ENCODE measurements around the gene TCF4. TPM values are rescaled to one million over a fixed set of nuclear protein-coding genes. Genes with fewer than 3 reads are reported as not detected.

Gene TCF4
- total RNA-seq, 4 donors from 2014 or later: 30.3 to 51.1 (median 40.1) TPM

GRCh38 chr18:55302167-55302833, 285.7 kb downstream of the TCF4 start:
- TF ChIP-seq EP300 (IDR thresholded peaks at IDR 0.05; ENCODE audit: low read depth) (no peak), POLR2A (IDR thresholded peaks at IDR 0.05) (no peak), CTCF (IDR thresholded peaks at IDR 0.05) (no peak), POLR2AphosphoS5 (IDR thresholded peaks at IDR 0.05) (no peak)
- Histone ChIP-seq H3K4me3 (peak overlapping the region in 2 of 4 donors; percentile 2 to 22), H3K36me3 (no peaks in the 10 kb centered on the region), H3K9me3 (no peaks in the 10 kb centered on the region), H3K27me3 (no peaks in the 10 kb centered on the region), H3K4me1 (peaks cover 0 to 16% (median 8%) of the 10 kb centered on the region in 4 donors), H3K27ac (peak overlapping the region; percentile 28 to 77 (median 52))
- 53 to 58% methylated on average over 6 to 11 of the region's 11 CpGs for WGBS, 2 donors (ENCODE audit: low coverage in 1 of 2)
- intact Hi-C loops (cut with DNase I; ENCODE audit: low total_unique reads): no loop called here
- no peak for DNase-seq
- in situ Hi-C loops (cut with MboI; ENCODE audit: low pct_ligation_motif_present in 1 of 4, low pct_unique_long_range_greater_than_20kb in 1 of 4, low sequenced_read_pairs in 3 of 4): no loop called here

GRCh38 chr18:55301824-55302166, 286.2 kb downstream of the TCF4 start:
- in situ Hi-C loops (cut with MboI; ENCODE audit: low pct_ligation_motif_present in 1 of 4, low pct_unique_long_range_greater_than_20kb in 1 of 4, low sequenced_read_pairs in 3 of 4): no loop called here
- intact Hi-C loops (cut with DNase I; ENCODE audit: low total_unique reads): no loop called here
- Histone ChIP-seq H3K27ac (peak overlapping the region; percentile 28 to 77 (median 52)), H3K36me3 (no peaks in the 10 kb centered on the region), H3K9me3 (no peaks in the 10 kb centered on the region), H3K27me3 (no peaks in the 10 kb centered on the region), H3K4me3 (peak overlapping the region in 2 of 4 donors; percentile 2 to 22), H3K4me1 (peaks cover 0 to 16% (median 8%) of the 10 kb centered on the region in 4 donors)
- TF ChIP-seq EP300 (IDR thresholded peaks at IDR 0.05; ENCODE audit: low read depth) (no peak), POLR2A (IDR thresholded peaks at IDR 0.05) (no peak), POLR2AphosphoS5 (IDR thresholded peaks at IDR 0.05) (no peak), CTCF (IDR thresholded peaks at IDR 0.05) (no peak)
- 46 to 47% methylated on average over 8 of the region's 8 CpGs for WGBS, 2 donors (ENCODE audit: low coverage in 1 of 2)
- DNase-seq: no peak

- 55 to 61% methylated on average over 6 to 14 of the region's 14 CpGs for WGBS, 2 donors (ENCODE audit: low coverage in 1 of 2)
- intact Hi-C loops (cut with DNase I; ENCODE audit: low total_unique reads): no loop called here
- Histone ChIP-seq H3K27ac (peak overlapping the region; percentile 28 to 58 (median 52)), H3K27me3 (no peaks in the 10 kb centered on the region), H3K9me3 (no peaks in the 10 kb centered on the region), H3K36me3 (no peaks in the 10 kb centered on the region), H3K4me3 (peak overlapping the region in 1 of 4 donors; percentile 22), H3K4me1 (peaks cover 0 to 16% (median 8%) of the 10 kb centered on the region in 4 donors)
- TF ChIP-seq POLR2AphosphoS5 (IDR thresholded peaks at IDR 0.05): no peak
- no peak for TF ChIP-seq POLR2A (IDR thresholded peaks at IDR 0.05)
- TF ChIP-seq EP300 (IDR thresholded peaks at IDR 0.05; ENCODE audit: low read depth): no peak
- no peak for TF ChIP-seq CTCF (IDR thresholded peaks at IDR 0.05)
- DNase-seq: no peak
- in situ Hi-C loops (cut with MboI; ENCODE audit: low pct_ligation_motif_present in 1 of 4, low pct_unique_long_range_greater_than_20kb in 1 of 4, low sequenced_read_pairs in 3 of 4): no loop called here
These were observed 287.0 kb downstream of the TCF4 start for GRCh38 chr18:55300936-55301531.

GRCh38 chr18:55300421-55300935, 287.5 kb downstream of the TCF4 start:
- intact Hi-C loops (cut with DNase I; ENCODE audit: low total_unique reads): no loop called here

More at GRCh38 chr18:55300421-55300935, 287.5 kb downstream of the TCF4 start:
- TF ChIP-seq EP300 (IDR thresholded peaks at IDR 0.05; ENCODE audit: low read depth) (no peak), POLR2A (IDR thresholded peaks at IDR 0.05) (no peak), POLR2AphosphoS5 (IDR thresholded peaks at IDR 0.05) (no peak), CTCF (IDR thresholded peaks at IDR 0.05) (no peak)
- Histone ChIP-seq H3K36me3 (no peaks in the 10 kb centered on the region), H3K27me3 (no peaks in the 10 kb centered on the region), H3K4me3 (no peak overlapping the region), H3K27ac (peak overlapping the region in 3 of 4 donors; percentile 28 to 58 (median 49)), H3K9me3 (no peaks in the 10 kb centered on the region), H3K4me1 (peaks cover 0 to 16% (median 8%) of the 10 kb centered on the region in 4 donors)
- DNase-seq: no peak
- WGBS, 2 donors (ENCODE audit: low coverage in 1 of 2): 58 to 69% methylated on average over 7 to 11 of the region's 11 CpGs
- in situ Hi-C loops (cut with MboI; ENCODE audit: low pct_ligation_motif_present in 1 of 4, low pct_unique_long_range_greater_than_20kb in 1 of 4, low sequenced_read_pairs in 3 of 4): no loop called here
